HepG2 (cell line): ENCODE measurements around the gene TAT. TPM values are rescaled to one million over a fixed set of nuclear protein-coding genes. Genes with fewer than 3 reads are reported as not detected.

Experiments
- ATAC-seq: fragments of 200-7000 bp; cut with Tn5 transposase; 3 replicates; pipeline ENCODE4 v1.9.1; 2020; ENCODE audit warnings: mild to moderate bottlenecking, moderate library complexity
- BruUV-seq: library from RNA; stranded (reverse); fragments of 400-500 nt; replicated peaks from 2 replicates; lab custom pipeline; 2021; lab: Mats Ljungman, UMichigan
- CTCF ChIA-PET: fragments of 300-600 bp; formaldehyde crosslinking; extraction: SDS; loops from one replicate; lab custom pipeline; 2021; ENCODE audit warnings: low total read pairs, inconsistent platforms, low intra/inter-chr PET ratio; lab: Yijun Ruan, JAX
- POLR2A ChIA-PET: fragments of 350-600 bp; sonication (Branson Sonifier 250); formaldehyde crosslinking; loops from one replicate; lab custom pipeline; 2020; ENCODE audit warnings: antibody characterized with exemption, inconsistent platforms; lab: Yijun Ruan, JAX
- DNase-seq: peaks from one replicate; pipeline ENCODE4 v3.0.0-alpha.2; 2015; ENCODE audit warnings: low spot score
- FAIRE-seq: peaks from 3 replicates; lab custom pipeline; 2011; peaks lifted over from hg19 to GRCh38; lab: Jason Lieb, UNC
- H2AFZ ChIP-seq: one replicate; pipeline ENCODE4 v1.6.1; 2011; ENCODE audit warnings: low read length, inconsistent platforms
- H3K27ac ChIP-seq: fragments of 300-600 bp; 3 replicates; pipeline ENCODE4 v1.8.0; 2011; ENCODE audit warnings: mixed run types, mild to moderate bottlenecking, mixed read lengths, low read length, inconsistent platforms; ENCODE audit not compliant: insufficient read depth; ENCODE audit errors: extremely low read length
- H3K27me3 ChIP-seq, 2 experiments: fragments of 200-600 bp in 1 of 2; 2 replicates in 1 of 2; 3 replicates in 1 of 2; pipeline versions ENCODE4 v1.6.0 to v1.8.0; 2011; ENCODE audit warnings: low read length in 2 of 2, mild to moderate bottlenecking in 2 of 2, moderate library complexity in 2 of 2, inconsistent platforms in 1 of 2; ENCODE audit not compliant: insufficient read depth in 2 of 2, control insufficient read depth in 1 of 2
- H3K36me3 ChIP-seq, 2 experiments: fragments of 200-600 bp in 1 of 2; replicated peaks in 1 of 2; 2 replicates in 1 of 2; 3 replicates in 1 of 2; pipeline versions ENCODE4 v1.5.1 to v1.8.0; 2011; ENCODE audit warnings: low read length in 2 of 2, inconsistent platforms in 1 of 2; ENCODE audit not compliant: insufficient read depth in 2 of 2, control insufficient read depth in 1 of 2
- H3K4me1 ChIP-seq: 2 replicates; pipeline ENCODE4 v1.5.1; 2012; ENCODE audit warnings: low read length, inconsistent platforms; ENCODE audit not compliant: insufficient read depth
- H3K4me2 ChIP-seq: 2 replicates; pipeline ENCODE4 v1.6.0; 2011; ENCODE audit warnings: low read depth, low read length, inconsistent platforms
- H3K4me3 ChIP-seq, 3 experiments: fragments of 200-600 bp in 1 of 3; sonication (generic), shearing (Covaris generic) in 1 of 3; replicated peaks in 1 of 3; 2 replicates each; pipeline ENCODE4 v1.5.1; 2011 to 2016; ENCODE audit warnings: low read length in 3 of 3, inconsistent platforms in 2 of 3, low read depth in 2 of 3, mild to moderate bottlenecking in 2 of 3, control low read depth in 1 of 3, mixed read lengths in 1 of 3; ENCODE audit not compliant: insufficient read depth in 1 of 3
- H3K79me2 ChIP-seq: one replicate; pipeline ENCODE4 v1.6.1; 2011; ENCODE audit warnings: low read length, inconsistent platforms; ENCODE audit not compliant: insufficient read depth
- H3K9ac ChIP-seq: 2 replicates; pipeline ENCODE4 v1.6.0; 2011; ENCODE audit warnings: mild to moderate bottlenecking, low read depth, low read length, inconsistent platforms; ENCODE audit not compliant: insufficient read depth
- H3K9me3 ChIP-seq: 2 replicates; pipeline ENCODE4 v1.5.1; 2012; ENCODE audit warnings: mild to moderate bottlenecking, low read length
- H4K20me1 ChIP-seq: 2 replicates; pipeline ENCODE4 v1.6.0; 2011; ENCODE audit warnings: inconsistent platforms, mild to moderate bottlenecking, low read length, moderate library complexity; ENCODE audit not compliant: insufficient read depth
- AHR ChIP-seq: IDR thresholded peaks from 2 replicates; pipeline ENCODE4 v1.6.1; 2018; ENCODE audit warnings: missing genetic modification reagents, missing compliant biosample characterization
- CBFB ChIP-seq: sonication (generic); formaldehyde crosslinking; IDR thresholded peaks from 2 replicates; pipeline ENCODE4 v1.4.0; 2020; ENCODE audit warnings: missing genetic modification reagents
- DNMT3B ChIP-seq: conservative IDR thresholded peaks from 2 replicates; pipeline ENCODE4 v1.6.1; 2016; ENCODE audit warnings: missing biosample characterization, control low read depth
- MAZ ChIP-seq, 2 experiments: sonication (generic) in 1 of 2; formaldehyde crosslinking in 1 of 2; IDR thresholded peaks; 2 replicates each; pipeline versions ENCODE4 v1.5.0 to v1.6.1; 2012 to 2020; ENCODE audit warnings: low read depth in 2 of 2, mild to moderate bottlenecking in 2 of 2, borderline replicate concordance in 1 of 2, improper control_type of control experiment in 1 of 2, low read length in 1 of 2, missing genetic modification reagents in 1 of 2, moderate library complexity in 1 of 2
- PHF21A ChIP-seq: sonication (generic); formaldehyde crosslinking; IDR thresholded peaks from 2 replicates; pipeline ENCODE4 v1.5.0; 2020; ENCODE audit warnings: mild to moderate bottlenecking, missing genetic modification reagents
- SIN3A ChIP-seq: IDR thresholded peaks from 2 replicates; pipeline ENCODE4 v1.6.1; 2011; ENCODE audit warnings: low read depth, mild to moderate bottlenecking, control low read depth, low read length, borderline replicate concordance
- SOX6 ChIP-seq, 2 experiments: fragments of 450-650 bp in 1 of 2; sonication (generic) in 1 of 2; formaldehyde crosslinking in 1 of 2; IDR thresholded peaks; 2 replicates each; pipeline versions ENCODE4 v1.4.0 to v1.6.1; 2017 to 2020; ENCODE audit warnings: antibody characterized with exemption in 1 of 2, mild to moderate bottlenecking in 1 of 2, missing genetic modification reagents in 1 of 2
- ZMYM2 ChIP-seq: sonication (generic); formaldehyde crosslinking; IDR thresholded peaks from 2 replicates; pipeline ENCODE4 v1.8.0; 2022; ENCODE audit warnings: mild to moderate bottlenecking, missing genetic modification reagents
- ZNF234 ChIP-seq: sonication (generic); formaldehyde crosslinking; conservative IDR thresholded peaks from 2 replicates; pipeline ENCODE4 v1.5.1; 2020; ENCODE audit warnings: mild to moderate bottlenecking, missing genetic modification reagents
- ZNF549 ChIP-seq: sonication (generic); formaldehyde crosslinking; IDR thresholded peaks from 2 replicates; pipeline ENCODE4 v1.5.0; 2020; ENCODE audit warnings: missing genetic modification reagents
- ZNF598 ChIP-seq: sonication (generic); formaldehyde crosslinking; IDR thresholded peaks from 2 replicates; pipeline ENCODE4 v1.5.1; 2020; ENCODE audit warnings: mild to moderate bottlenecking, missing genetic modification reagents, borderline replicate concordance
- WGBS: methylation state at CpG from one replicate; pipeline ENCODE4 v1.1.6; 2017; ENCODE audit warnings: low lambda C conversion rate; 5-methylcytosine and 5-hydroxymethylcytosine counted together
- in situ Hi-C: cut with HindIII; loops from 2 replicates; pipeline ENCODE4 v1.10.0; 2017; ENCODE audit warnings: low pct_unique_long_range_greater_than_20kb; ENCODE audit not compliant: extremely low pct_ligation_motif_present
- intact Hi-C: fragments of 100-400 bp; cut with micrococcal nuclease; formaldehyde crosslinking; loops from one replicate; pipeline ENCODE4 v1.10.0; 2022; ENCODE audit not compliant: unreplicated experiment
- polyA plus RNA-seq, 8 experiments: library from polyadenylated mRNA; depleted of rRNA in 3 of 8; stranded (reverse) in 7 of 8; unstranded in 1 of 8; fragments of >200 nt; fragmentation: Illumina TruSeq in 4 of 8; extraction: Trizol in 4 of 8; gene quantifications; 2 replicates each; pipeline versions ENCODE4 v1.2.1 to v1.2.3, GENCODE V29; 2011 to 2016; ENCODE audit warnings: low read depth in 4 of 8, missing spikeins in 1 of 8, mixed read lengths in 1 of 8; ENCODE audit not compliant: insufficient read depth in 1 of 8
- total RNA-seq, 5 experiments: library from RNA; depleted of rRNA; stranded (reverse); fragments of >200 nt; fragmentation: Illumina TruSeq; extraction: Trizol; gene quantifications; 2 replicates each; pipeline ENCODE4 v1.2.3, GENCODE V29; 2016; ENCODE audit warnings: low read depth in 1 of 5
- TF ChIP-seq, protein P1 (sequence below): sonication (generic); formaldehyde crosslinking; IDR thresholded peaks from 2 replicates; pipeline ENCODE4 v1.4.0; 2020; ENCODE audit warnings: mild to moderate bottlenecking, missing genetic modification reagents
- TF ChIP-seq, protein P2 (sequence below): IDR thresholded peaks from 2 replicates; pipeline ENCODE4 v1.6.1; 2016; ENCODE audit warnings: mild to moderate bottlenecking, missing biosample characterization, missing genetic modification reagents
- TF ChIP-seq, protein P3 (sequence below): sonication (generic); formaldehyde crosslinking; IDR thresholded peaks from 2 replicates; pipeline ENCODE4 v1.5.1; 2020; ENCODE audit warnings: mild to moderate bottlenecking, missing genetic modification reagents
- TF ChIP-seq, protein P4 (sequence below): sonication (generic); formaldehyde crosslinking; IDR thresholded peaks from 2 replicates; pipeline ENCODE4 v1.5.0; 2020; ENCODE audit warnings: mild to moderate bottlenecking, missing genetic modification reagents
- TF ChIP-seq, protein P5 (sequence below): sonication (generic); formaldehyde crosslinking; IDR thresholded peaks from 2 replicates; pipeline ENCODE4 v1.4.0; 2020; ENCODE audit warnings: mild to moderate bottlenecking, missing genetic modification reagents

Gene TAT
- total and polyA plus RNA-seq, 2 of the 13 experiments (the other 11 are each of a cell fraction or from before 2014, with no cell fraction given): 1.6 to 5.8 TPM

DNA sequence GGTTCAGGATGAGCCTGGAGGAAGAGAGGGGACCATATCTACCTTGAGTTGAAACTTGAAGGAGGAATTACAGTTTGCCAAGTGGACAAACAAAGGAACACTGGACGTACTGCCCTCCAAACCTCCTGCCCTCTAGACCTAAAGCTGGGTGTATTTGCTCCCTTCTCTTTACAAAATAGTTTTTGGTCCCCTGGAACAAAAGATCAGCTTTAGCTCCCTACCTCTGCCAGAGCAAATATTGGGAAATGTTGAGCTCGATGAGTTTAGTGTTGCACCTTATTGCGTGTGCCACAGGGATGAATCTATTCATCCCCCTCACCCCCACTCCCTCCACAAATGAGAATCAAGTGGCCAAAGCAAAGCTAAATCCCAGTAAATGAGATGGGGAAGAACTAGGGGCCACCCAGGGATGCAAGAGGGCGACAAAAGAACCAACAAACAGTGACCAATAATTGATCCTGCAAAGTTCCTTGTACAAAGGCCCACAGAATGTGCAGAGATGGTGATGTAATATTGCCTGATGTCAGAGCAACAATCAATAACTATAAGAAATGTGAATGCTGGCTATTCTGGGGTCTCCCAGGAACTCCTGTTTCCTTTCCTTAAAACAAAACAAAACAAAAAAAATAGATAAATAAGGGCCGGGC lies 17.2 kb upstream of the TAT start:
- Histone ChIP-seq H3K4me1 (peaks cover 90% of the 10 kb centered on the region), H3K9ac (peak overlapping the region; percentile 65), H3K79me2 (no peaks in the 10 kb centered on the region), H3K27ac (peak overlapping the region; percentile 92), H3K27me3 (no peaks in the 10 kb centered on the region), H3K9me3 (no peaks in the 10 kb centered on the region), H3K4me2 (peak overlapping the region; percentile 56), H2AFZ (no peak overlapping the region), H3K4me3 (peak overlapping the region in 2 of 3 experiments; percentile 9 to 23; a peak in 2 of 6 replicates), H4K20me1 (no peaks in the 10 kb centered on the region), H3K36me3 (no peaks in the 10 kb centered on the region)
- BruUV-seq: no TSS peak
- in situ Hi-C loops: no loop called here
- intact Hi-C loops: loop anchor here (1.0 kb wide), 2 partner anchors 9 to 21 kb away; no protein-coding TSS in a partner anchor
- FAIRE-seq (peak; percentile 84), ATAC-seq (peak; percentile 87), DNase-seq (peak; percentile 93)
- WGBS: under 1% methylated on average over 5 of the region's 5 CpGs
- ChIA-PET CTCF (interaction anchor here (1.1 kb wide), 1 partner anchor 14 kb away, joined by 5 read pairs; no protein-coding TSS in a partner anchor), POLR2A (interaction anchor here (0.7 to 5.1 kb wide), 11 partner anchors 9 to 168 kb away, joined by 3 to 82 read pairs (median 9); partner anchors contain the start of gene TAT)
- TF ChIP-seq, protein P1, sequence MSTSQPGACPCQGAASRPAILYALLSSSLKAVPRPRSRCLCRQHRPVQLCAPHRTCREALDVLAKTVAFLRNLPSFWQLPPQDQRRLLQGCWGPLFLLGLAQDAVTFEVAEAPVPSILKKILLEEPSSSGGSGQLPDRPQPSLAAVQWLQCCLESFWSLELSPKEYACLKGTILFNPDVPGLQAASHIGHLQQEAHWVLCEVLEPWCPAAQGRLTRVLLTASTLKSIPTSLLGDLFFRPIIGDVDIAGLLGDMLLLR: no peak
- TF ChIP-seq, protein P2, sequence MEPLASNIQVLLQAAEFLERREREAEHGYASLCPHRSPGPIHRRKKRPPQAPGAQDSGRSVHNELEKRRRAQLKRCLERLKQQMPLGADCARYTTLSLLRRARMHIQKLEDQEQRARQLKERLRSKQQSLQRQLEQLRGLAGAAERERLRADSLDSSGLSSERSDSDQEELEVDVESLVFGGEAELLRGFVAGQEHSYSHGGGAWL (CRISPR knock-in tag): no peak
- TF ChIP-seq CBFB (CRISPR knock-in tag): no peak; the same call in 1 of the 2 replicates
- no peak for TF ChIP-seq ZMYM2
- TF ChIP-seq SIN3A: no peak
- TF ChIP-seq ZNF234 (CRISPR knock-in tag): no peak
- TF ChIP-seq, protein P3, sequence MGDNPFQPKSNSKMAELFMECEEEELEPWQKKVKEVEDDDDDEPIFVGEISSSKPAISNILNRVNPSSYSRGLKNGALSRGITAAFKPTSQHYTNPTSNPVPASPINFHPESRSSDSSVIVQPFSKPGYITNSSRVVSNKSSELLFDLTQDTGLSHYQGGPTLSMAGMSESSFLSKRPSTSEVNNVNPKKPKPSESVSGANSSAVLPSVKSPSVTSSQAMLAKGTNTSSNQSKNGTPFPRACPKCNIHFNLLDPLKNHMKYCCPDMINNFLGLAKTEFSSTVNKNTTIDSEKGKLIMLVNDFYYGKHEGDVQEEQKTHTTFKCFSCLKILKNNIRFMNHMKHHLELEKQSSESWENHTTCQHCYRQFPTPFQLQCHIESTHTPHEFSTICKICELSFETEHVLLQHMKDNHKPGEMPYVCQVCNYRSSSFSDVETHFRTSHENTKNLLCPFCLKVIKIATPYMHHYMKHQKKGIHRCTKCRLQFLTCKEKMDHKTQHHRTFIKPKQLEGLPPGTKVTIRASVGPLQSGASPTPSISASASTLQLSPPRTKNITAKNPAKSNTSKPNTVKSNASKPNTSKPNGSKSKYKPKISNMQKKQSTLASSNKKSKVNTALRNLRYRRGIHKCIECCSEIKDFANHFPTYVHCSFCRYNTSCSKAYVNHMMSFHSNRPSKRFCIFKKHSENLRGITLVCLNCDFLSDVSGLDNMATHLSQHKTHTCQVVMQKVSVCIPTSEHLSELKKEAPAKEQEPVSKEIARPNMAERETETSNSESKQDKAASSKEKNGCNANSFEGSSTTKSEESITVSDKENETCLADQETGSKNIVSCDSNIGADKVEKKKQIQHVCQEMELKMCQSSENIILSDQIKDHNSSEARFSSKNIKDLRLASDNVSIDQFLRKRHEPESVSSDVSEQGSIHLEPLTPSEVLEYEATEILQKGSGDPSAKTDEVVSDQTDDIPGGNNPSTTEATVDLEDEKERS (CRISPR knock-in tag): no peak
- no peak for TF ChIP-seq SOX6 (IDR thresholded peaks at IDR 0.05)
- TF ChIP-seq SOX6 (CRISPR knock-in tag; IDR thresholded peaks at IDR 0.05): peak; percentile 98
- TF ChIP-seq DNMT3B: no peak
- no peak for TF ChIP-seq ZNF598 (CRISPR knock-in tag)
- TF ChIP-seq AHR (CRISPR knock-in tag): no peak
- TF ChIP-seq MAZ (IDR thresholded peaks at IDR 0.05; ENCODE audit: borderline replicate concordance, low read depth, low read length): no peak
- TF ChIP-seq MAZ (CRISPR knock-in tag; IDR thresholded peaks at IDR 0.05; ENCODE audit: low read depth): peak; percentile 24
- TF ChIP-seq, protein P4, sequence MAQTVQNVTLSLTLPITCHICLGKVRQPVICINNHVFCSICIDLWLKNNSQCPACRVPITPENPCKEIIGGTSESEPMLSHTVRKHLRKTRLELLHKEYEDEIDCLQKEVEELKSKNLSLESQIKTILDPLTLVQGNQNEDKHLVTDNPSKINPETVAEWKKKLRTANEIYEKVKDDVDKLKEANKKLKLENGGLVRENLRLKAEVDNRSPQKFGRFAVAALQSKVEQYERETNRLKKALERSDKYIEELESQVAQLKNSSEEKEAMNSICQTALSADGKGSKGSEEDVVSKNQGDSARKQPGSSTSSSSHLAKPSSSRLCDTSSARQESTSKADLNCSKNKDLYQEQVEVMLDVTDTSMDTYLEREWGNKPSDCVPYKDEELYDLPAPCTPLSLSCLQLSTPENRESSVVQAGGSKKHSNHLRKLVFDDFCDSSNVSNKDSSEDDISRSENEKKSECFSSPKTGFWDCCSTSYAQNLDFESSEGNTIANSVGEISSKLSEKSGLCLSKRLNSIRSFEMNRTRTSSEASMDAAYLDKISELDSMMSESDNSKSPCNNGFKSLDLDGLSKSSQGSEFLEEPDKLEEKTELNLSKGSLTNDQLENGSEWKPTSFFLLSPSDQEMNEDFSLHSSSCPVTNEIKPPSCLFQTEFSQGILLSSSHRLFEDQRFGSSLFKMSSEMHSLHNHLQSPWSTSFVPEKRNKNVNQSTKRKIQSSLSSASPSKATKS: 0 out of 2 replicates have a peak, but pooled peaks have one; percentile 74
- TF ChIP-seq ZNF549 (CRISPR knock-in tag): no peak
- TF ChIP-seq, protein P5, sequence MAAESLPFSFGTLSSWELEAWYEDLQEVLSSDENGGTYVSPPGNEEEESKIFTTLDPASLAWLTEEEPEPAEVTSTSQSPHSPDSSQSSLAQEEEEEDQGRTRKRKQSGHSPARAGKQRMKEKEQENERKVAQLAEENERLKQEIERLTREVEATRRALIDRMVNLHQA (CRISPR knock-in tag): peak; percentile 99
- TF ChIP-seq PHF21A: peak; percentile 83
